ENCODE results near the gene DNM1.
A peak's percentile ranks its signal among the peaks of the same experiment; 100 is the strongest.

The DNM1 gene

GRCh38 chr9:128203024-128203706 is at the start of gene DNM1:
Gene DNM1, plus strand, starts transcription at chr9:128203379. Its CDS starts 92 bp downstream, at chr9:128203471.
- peak; percentile 47 to 53 for DNase-seq (ENCODE audit: low read depth in 2 of 2)

- DNase-seq (ENCODE audit: low read depth in 2 of 2): no peak
Observed at GRCh38 chr9:128153947-128154695, 49.1 kb upstream of the DNM1 start.

GRCh38 chr9:128155736-128156500 is 47.3 kb upstream of the DNM1 start:
- no peak for DNase-seq (ENCODE audit: low read depth in 2 of 2)

GRCh38 chr9:128159522-128159783 is 43.7 kb upstream of the DNM1 start:
- DNase-seq (ENCODE audit: low read depth in 2 of 2): peak; percentile 12 to 15

GRCh38 chr9:128159784-128160602 is 43.2 kb upstream of the DNM1 start, which contains the start of gene BBLN:
Gene BBLN, plus strand, starts transcription at chr9:128160265. Its CDS starts 143 bp downstream, at chr9:128160408.
- DNase-seq (ENCODE audit: low read depth in 2 of 2): peak; percentile 89 to 94

GRCh38 chr9:128160603-128160987 is 42.6 kb upstream of the DNM1 start:
- DNase-seq (ENCODE audit: low read depth in 2 of 2): peak; percentile 40 to 44

GRCh38 chr9:128161215-128161902 is 41.8 kb upstream of the DNM1 start:
- no peak for DNase-seq (ENCODE audit: low read depth in 2 of 2)

- DNase-seq (ENCODE audit: low read depth in 2 of 2): no peak
Observed at GRCh38 chr9:128162215-128163026, 40.8 kb upstream of the DNM1 start.

DNA sequence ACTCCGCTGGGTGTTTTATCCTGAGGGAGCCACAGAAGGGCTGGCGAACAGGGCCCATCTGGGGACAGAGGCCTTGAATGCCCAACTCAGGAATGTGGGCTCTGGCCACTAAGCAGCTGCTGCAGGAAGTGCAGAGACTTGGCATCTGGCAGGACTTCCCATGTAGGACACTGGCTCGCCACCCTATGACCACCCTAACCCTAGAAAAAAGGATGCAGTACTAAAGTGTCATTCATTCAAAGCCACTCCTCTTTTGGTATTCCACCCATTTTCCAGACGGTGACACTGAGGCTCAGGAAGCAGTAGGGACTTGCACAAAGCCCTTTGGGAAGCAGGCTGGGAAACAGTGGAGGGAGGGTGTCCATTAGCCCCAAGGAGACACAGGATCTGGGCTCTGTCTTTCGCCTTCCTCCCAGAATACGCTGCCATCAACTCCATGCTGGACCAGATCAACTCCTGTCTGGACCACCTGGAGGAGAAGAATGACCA is 40.1 kb upstream of the DNM1 start:
- DNase-seq (ENCODE audit: low read depth in 2 of 2): no peak

DNA sequence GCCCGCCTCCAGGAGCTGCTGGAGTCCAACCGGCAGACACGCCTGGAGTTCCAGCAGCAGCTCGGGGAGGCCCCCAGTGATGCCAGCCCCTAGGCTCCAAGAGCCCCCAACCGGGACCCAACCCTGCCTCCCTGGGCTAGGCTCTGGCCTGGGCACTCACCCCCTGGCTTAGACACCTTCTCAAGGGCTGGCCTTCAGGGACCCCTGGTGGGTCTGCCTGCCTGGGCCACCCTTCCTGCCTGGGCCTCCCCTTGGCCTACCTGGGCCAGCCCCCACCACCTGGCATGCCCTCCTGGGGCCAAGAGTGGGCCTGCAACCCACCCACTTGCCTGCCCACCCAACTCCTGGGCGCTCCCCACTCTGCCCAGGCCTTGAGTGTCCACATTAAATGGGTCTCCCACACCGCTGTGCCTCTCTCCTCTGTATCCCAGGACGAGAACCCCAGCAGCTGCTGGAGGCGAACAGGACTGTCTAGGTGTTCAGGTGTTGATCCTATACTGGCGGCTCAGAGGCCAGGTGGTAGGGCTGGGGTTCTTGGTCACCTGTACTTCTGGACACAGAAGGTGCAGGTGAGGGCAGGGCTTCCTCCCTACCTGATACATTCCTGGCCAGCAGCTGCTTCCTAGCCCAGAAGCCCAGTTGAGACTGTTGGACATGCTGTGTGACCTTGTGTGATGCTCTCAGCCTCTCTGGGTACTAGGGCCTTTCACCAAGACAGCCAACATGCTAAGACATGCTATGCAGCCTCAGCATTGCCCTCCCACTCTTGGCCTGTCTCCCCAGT is 39.5 kb upstream of the DNM1 start:
- DNase-seq (ENCODE audit: low read depth in 2 of 2): no peak

DNA sequence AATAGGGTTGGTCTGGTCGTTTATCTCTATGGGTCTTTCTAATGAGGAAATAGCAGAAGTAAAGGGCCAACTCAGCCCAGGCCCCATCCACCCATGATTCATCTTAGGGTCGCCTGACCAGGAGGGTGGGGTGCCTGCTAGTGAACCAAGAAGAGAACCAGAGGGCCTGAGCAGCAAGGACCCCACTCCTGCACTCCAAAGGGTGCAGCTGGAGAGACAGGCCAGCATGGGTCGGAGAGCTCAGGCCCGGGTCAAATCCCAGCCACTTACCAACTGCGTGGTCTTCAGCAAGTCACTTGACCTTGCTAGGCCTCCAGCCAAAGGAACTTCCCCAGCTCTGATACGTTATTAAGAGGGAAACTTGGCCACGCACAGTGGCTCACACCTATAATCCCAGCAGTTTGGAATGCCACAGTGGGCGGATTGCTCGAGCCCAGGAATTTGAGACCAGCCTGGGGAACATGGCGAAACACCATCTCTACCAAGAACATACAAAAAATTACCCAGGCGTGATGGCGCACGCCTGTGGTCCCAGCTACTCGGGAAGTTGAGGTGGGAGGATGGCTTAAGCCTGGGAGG is 38.8 kb upstream of the DNM1 start:
- DNase-seq (ENCODE audit: low read depth in 2 of 2): no peak

DNA sequence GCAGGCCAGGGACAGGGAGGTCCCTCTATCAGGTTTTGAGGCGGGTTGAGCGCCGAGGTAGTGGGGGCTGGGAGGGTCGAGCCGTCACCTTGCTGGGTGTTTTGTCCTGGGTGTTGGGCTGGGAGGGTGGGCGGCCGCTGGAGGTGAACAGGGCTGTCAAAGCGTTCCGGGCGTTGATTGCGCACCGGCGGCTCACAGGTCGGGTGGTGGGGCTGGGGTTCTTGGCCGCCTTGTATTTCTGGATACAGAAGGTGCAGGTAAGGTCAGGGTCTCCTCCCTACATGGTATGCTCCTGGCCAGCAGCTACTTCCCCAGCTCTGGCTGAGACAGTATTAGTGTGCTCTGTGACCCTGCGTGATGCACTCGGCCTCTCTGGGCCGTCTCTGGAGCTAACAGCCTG is 37.0 kb upstream of the DNM1 start:
- DNase-seq (ENCODE audit: low read depth in 2 of 2): no peak

- DNase-seq (ENCODE audit: low read depth in 2 of 2): no peak
Observed at GRCh38 chr9:128167209-128167608, 36.0 kb upstream of the DNM1 start.

GRCh38 chr9:128168731-128169308 is 34.4 kb upstream of the DNM1 start:
- DNase-seq (ENCODE audit: low read depth in 2 of 2): no peak

GRCh38 chr9:128169492-128169891 is 33.7 kb upstream of the DNM1 start:
- no peak for DNase-seq (ENCODE audit: low read depth in 2 of 2)

GRCh38 chr9:128169925-128170324 is 33.3 kb upstream of the DNM1 start:
- DNase-seq (ENCODE audit: low read depth in 2 of 2): no peak

DNA sequence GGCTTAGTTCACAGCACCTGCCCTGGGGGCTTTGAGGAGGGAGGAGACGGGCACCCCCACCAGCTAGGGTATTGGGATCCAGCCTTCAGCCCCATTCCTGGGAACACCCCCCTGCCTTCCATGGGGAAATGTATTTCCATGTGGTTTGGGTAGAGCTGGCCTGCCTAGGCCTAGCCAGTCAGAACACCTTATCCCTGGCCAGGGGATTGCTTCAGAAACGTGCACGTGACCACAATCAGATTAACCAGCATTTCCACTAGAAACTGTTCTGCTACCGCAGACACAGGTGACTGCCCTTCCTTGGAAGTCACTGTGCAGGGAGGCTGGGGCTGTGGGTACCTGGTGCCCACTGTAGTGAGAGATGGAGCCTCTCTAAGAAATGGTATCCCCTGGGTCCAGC is 29.1 kb upstream of the DNM1 start:
- no peak for DNase-seq (ENCODE audit: low read depth in 2 of 2)

DNA sequence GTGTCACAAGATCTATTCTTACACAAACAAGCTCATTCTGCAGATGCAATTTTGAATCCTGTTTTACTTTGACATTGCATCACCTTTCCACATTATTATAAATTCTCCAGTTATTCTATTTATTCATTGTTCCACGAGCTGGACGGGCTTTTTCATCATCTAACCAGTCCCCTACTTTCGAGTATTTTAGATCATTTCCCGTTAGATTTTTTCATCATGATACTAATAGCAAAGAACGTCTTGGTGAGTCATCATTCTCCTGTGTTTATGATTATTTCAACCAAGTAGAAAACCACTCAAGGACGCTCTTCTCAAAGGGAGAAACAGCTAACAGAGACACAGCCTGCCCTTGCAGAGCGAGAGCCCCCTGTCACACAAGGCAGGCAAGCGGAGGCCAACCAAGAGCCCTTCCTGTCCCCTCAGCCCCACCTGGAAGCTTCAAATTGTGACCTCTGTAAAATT is 28.0 kb upstream of the DNM1 start:
- DNase-seq (ENCODE audit: low read depth in 2 of 2): no peak

GRCh38 chr9:128175726-128176125 is 27.5 kb upstream of the DNM1 start:
- no peak for DNase-seq (ENCODE audit: low read depth in 2 of 2)

Data from activated CD4-positive, alpha-beta T cell treated with anti-CD3 and anti-CD28 coated beads for 24 hours (primary cell).